Stimulated activated CD8-positive, alpha-beta memory T cell treated with anti-CD3 and anti-CD28 coated beads, Interleukin-15, amount 100 ng/mL, for 1 hour (primary cell): ENCODE results near the gene CRMP1.

Experiments
- DNase-seq: peaks from one replicate; pipeline ENCODE4 v3.0.0-alpha.2; 2020; ENCODE audit warnings: low read depth

The CRMP1 gene

GRCh38 chr4:5893004-5893580 lies at the start of gene CRMP1:
Gene CRMP1, minus strand, starts transcription at chr4:5893086. Its CDS starts 117 bp downstream, at chr4:5892969.
- no peak for DNase-seq

- DNase-seq = no peak
Observed at GRCh38 chr4:5941601-5942000, 48.7 kb upstream of the CRMP1 start.

- no peak for DNase-seq
Observed at GRCh38 chr4:5940470-5941203, 47.8 kb upstream of the CRMP1 start.

GRCh38 chr4:5933996-5934831 lies 41.3 kb upstream of the CRMP1 start:
- no peak for DNase-seq

GRCh38 chr4:5933116-5933515 lies 40.2 kb upstream of the CRMP1 start:
- no peak for DNase-seq

- no peak for DNase-seq
Observed at GRCh38 chr4:5932035-5932568, 39.2 kb upstream of the CRMP1 start.

- no peak for DNase-seq
Observed at GRCh38 chr4:5931526-5931925, 38.6 kb upstream of the CRMP1 start.

- DNase-seq = no peak
Observed at GRCh38 chr4:5930876-5931275, 38.0 kb upstream of the CRMP1 start.

- no peak for DNase-seq
Observed at GRCh38 chr4:5930456-5930855, 37.6 kb upstream of the CRMP1 start.

- no peak for DNase-seq
Observed at GRCh38 chr4:5928844-5929420, 36.0 kb upstream of the CRMP1 start.

- no peak for DNase-seq
Observed at GRCh38 chr4:5928274-5928673, 35.4 kb upstream of the CRMP1 start.

- DNase-seq = no peak
Observed at GRCh38 chr4:5927747-5928146, 34.9 kb upstream of the CRMP1 start.

- DNase-seq = no peak
Observed at GRCh38 chr4:5927116-5927515, 34.2 kb upstream of the CRMP1 start.

- no peak for DNase-seq
Observed at GRCh38 chr4:5926598-5926997, 33.7 kb upstream of the CRMP1 start.

- DNase-seq = no peak
Observed at GRCh38 chr4:5925419-5926200, 32.7 kb upstream of the CRMP1 start.

- no peak for DNase-seq
Observed at GRCh38 chr4:5924461-5925125, 31.7 kb upstream of the CRMP1 start.

- no peak for DNase-seq
Observed at GRCh38 chr4:5923376-5923775, 30.5 kb upstream of the CRMP1 start.

- DNase-seq = no peak
Observed at GRCh38 chr4:5922556-5922955, 29.7 kb upstream of the CRMP1 start.

- no peak for DNase-seq
Observed at GRCh38 chr4:5921981-5922380, 29.1 kb upstream of the CRMP1 start.

GRCh38 chr4:5921101-5921980 lies 28.5 kb upstream of the CRMP1 start:
- DNase-seq = no peak
